ENCODE results near the gene NAIF1.

NAIF1 gene

GRCh38 chr9:128102196-128102595 is 35.1 kb upstream of the NAIF1 start:
- DNase-seq, result no peak

GRCh38 chr9:128101690-128102089 is 34.6 kb upstream of the NAIF1 start:
- DNase-seq, result no peak

GRCh38 chr9:128101231-128101661 is 34.1 kb upstream of the NAIF1 start:
- no peak for DNase-seq

GRCh38 chr9:128100581-128100980 is 33.5 kb upstream of the NAIF1 start:
- no peak for DNase-seq

GRCh38 chr9:128099932-128100491 is 32.9 kb upstream of the NAIF1 start:
- DNase-seq, result no peak

- no peak for DNase-seq
Observed at GRCh38 chr9:128099231-128099931, 32.3 kb upstream of the NAIF1 start.

GRCh38 chr9:128098297-128099230 is 31.4 kb upstream of the NAIF1 start:
- DNase-seq, result peak; percentile 54 to 79

GRCh38 chr9:128097543-128098296 is 30.6 kb upstream of the NAIF1 start:
- no peak for DNase-seq

- DNase-seq, result no peak
Observed at GRCh38 chr9:128096616-128097536, 29.8 kb upstream of the NAIF1 start.

- no peak for DNase-seq
Observed at GRCh38 chr9:128094950-128095544, 27.9 kb upstream of the NAIF1 start.

GRCh38 chr9:128094166-128094949 is 27.2 kb upstream of the NAIF1 start:
- peak; percentile 79 to 87 for DNase-seq

GRCh38 chr9:128093011-128093410 is 25.9 kb upstream of the NAIF1 start:
- peak in 1 of 2 donors; percentile 31 for DNase-seq

- DNase-seq, result no peak
Observed at GRCh38 chr9:128092199-128092977, 25.3 kb upstream of the NAIF1 start.

- no peak for DNase-seq
Observed at GRCh38 chr9:128091571-128091970, 24.5 kb upstream of the NAIF1 start.

- no peak for DNase-seq
Observed at GRCh38 chr9:128091144-128091543, 24.0 kb upstream of the NAIF1 start.

- no peak for DNase-seq
Observed at GRCh38 chr9:128089299-128089698, 22.2 kb upstream of the NAIF1 start.

GRCh38 chr9:128088253-128088945 is 21.3 kb upstream of the NAIF1 start:
- DNase-seq, result peak in 1 of 2 donors; percentile 32

GRCh38 chr9:128087262-128087661 is 20.1 kb upstream of the NAIF1 start:
- no peak for DNase-seq

GRCh38 chr9:128085943-128086342 is 18.8 kb upstream of the NAIF1 start:
- DNase-seq, result no peak

Data from CD4-positive, alpha-beta T cell treated with Interferon alpha-2 for 1 hour (primary cell).